Suprapubic skin (tissue), 4 donors: ENCODE results near the gene RASGEF1C.

Experiments used
- EP300 ChIP-seq: sonication (generic); formaldehyde crosslinking; IDR thresholded peaks from one replicate; pipeline ENCODE4 v1.6.1; 2017; ENCODE audit warnings: antibody characterized with exemption
- POLR2A ChIP-seq, 2 donors: fragments of 450-650 bp; IDR thresholded peaks; one replicate each; pipeline ENCODE4 v1.6.1; 2017; ENCODE audit warnings: antibody characterized with exemption in 2 of 2, mild to moderate bottlenecking in 2 of 2, moderate library complexity in 2 of 2
- POLR2AphosphoS5 ChIP-seq, 3 donors: sonication (generic); formaldehyde crosslinking; IDR thresholded peaks; one replicate each; pipeline ENCODE4 v1.6.1; 2017; ENCODE audit warnings: antibody characterized with exemption in 3 of 3
- TF ChIP-seq, protein P1 (sequence below), 2 donors: fragments of 200-600 bp in 1 of 2; fragments of 450-650 bp in 1 of 2; sonication (generic) in 1 of 2; IDR thresholded peaks; one replicate each; pipeline ENCODE4 v1.5.1; 2016 to 2019; ENCODE audit warnings: antibody characterized with exemption in 2 of 2, mild to moderate bottlenecking in 1 of 2, moderate library complexity in 1 of 2

DNA sequence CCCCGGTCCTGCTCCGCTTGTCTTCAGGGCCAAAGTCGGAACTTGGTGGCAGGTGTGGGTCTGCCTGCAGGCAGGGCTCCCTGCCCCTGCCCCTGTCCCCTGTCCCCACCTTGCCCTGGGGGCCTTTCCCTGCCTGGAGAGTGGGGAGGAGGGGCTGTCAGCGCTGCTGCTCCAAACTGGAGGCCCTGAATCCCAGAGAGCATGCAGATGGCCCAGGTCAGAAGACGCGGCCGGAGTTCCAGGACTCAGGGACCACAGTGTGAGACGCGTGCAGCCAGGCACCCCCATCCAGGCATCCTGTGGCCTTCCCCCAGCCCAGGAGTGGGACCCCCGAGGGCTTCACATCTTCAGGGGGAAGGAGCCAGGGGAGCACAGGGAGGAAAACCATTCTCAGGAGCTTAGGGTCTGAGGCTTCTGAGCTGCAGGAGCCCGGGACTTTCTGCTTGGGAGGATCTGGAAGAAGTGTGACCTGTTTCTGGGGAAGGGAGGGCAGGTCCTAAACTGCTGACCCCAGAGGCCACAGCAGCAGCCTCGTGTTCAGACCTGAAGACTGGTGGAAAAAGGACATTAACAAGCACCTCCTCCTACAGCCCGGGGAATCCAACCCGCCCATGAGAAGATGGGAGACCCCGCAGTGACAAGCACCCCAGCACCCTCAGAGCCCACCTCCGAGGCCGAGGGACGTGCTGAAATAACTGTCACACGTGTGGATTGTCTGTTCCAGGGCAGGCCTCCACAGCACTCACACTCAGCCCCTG, 38.0 kb downstream of the RASGEF1C start:
- TF ChIP-seq POLR2A (IDR thresholded peaks at IDR 0.05): no peak
- TF ChIP-seq, protein P1, sequence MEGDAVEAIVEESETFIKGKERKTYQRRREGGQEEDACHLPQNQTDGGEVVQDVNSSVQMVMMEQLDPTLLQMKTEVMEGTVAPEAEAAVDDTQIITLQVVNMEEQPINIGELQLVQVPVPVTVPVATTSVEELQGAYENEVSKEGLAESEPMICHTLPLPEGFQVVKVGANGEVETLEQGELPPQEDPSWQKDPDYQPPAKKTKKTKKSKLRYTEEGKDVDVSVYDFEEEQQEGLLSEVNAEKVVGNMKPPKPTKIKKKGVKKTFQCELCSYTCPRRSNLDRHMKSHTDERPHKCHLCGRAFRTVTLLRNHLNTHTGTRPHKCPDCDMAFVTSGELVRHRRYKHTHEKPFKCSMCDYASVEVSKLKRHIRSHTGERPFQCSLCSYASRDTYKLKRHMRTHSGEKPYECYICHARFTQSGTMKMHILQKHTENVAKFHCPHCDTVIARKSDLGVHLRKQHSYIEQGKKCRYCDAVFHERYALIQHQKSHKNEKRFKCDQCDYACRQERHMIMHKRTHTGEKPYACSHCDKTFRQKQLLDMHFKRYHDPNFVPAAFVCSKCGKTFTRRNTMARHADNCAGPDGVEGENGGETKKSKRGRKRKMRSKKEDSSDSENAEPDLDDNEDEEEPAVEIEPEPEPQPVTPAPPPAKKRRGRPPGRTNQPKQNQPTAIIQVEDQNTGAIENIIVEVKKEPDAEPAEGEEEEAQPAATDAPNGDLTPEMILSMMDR (IDR thresholded peaks at IDR 0.05): no peak
- no peak for TF ChIP-seq POLR2AphosphoS5 (IDR thresholded peaks at IDR 0.05)
- TF ChIP-seq EP300: no peak
